ENCODE data around the gene OBSCN. TPM values are rescaled to one million over a fixed set of nuclear protein-coding genes. Genes with fewer than 3 reads are reported as not detected.

The OBSCN gene
- total RNA-seq, 1 donor from 2014 or later: 20.6 TPM

DNA sequence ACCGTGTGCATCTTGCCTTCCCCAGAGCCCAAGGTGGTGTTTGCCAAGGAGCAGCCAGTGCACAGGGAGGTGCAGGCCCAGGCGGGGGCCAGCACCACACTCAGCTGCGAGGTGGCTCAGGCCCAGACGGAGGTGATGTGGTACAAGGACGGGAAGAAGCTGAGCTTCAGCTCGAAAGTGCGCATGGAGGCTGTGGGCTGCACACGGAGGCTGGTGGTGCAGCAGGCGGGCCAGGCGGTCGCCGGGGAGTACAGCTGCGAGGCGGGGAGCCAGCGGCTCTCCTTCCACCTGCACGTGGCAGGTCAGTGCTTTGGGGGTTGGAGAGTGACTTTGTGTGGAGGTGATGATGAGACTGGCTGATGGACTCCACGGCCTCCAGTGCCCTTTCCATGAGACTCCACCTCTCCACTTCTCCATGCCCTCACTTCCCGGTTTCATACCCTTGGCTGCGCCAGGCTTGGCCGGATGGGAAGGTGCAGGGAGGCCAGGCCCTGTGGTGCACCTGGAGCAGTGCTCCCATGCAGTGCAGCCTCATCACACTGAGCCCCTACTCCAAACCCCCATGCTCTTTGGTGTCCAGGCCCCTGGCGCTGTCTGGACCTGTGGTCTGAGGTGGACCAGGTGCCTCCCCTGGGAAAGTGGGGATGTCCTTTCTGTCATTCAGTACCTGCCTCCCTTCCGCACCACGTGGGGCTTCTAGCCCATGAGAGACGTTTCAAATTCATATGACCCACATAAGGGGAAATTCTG lies 49.0 kb downstream of the OBSCN start:
- TF ChIP-seq, protein P1, sequence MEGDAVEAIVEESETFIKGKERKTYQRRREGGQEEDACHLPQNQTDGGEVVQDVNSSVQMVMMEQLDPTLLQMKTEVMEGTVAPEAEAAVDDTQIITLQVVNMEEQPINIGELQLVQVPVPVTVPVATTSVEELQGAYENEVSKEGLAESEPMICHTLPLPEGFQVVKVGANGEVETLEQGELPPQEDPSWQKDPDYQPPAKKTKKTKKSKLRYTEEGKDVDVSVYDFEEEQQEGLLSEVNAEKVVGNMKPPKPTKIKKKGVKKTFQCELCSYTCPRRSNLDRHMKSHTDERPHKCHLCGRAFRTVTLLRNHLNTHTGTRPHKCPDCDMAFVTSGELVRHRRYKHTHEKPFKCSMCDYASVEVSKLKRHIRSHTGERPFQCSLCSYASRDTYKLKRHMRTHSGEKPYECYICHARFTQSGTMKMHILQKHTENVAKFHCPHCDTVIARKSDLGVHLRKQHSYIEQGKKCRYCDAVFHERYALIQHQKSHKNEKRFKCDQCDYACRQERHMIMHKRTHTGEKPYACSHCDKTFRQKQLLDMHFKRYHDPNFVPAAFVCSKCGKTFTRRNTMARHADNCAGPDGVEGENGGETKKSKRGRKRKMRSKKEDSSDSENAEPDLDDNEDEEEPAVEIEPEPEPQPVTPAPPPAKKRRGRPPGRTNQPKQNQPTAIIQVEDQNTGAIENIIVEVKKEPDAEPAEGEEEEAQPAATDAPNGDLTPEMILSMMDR (conservative IDR thresholded peaks at IDR 0.05; ENCODE audit: low read depth, low read length): no peak
- H3K4me3 ChIP-seq (ENCODE audit: low read depth, low read length): no peak overlapping the region
- no peak for DNase-seq (ENCODE audit: low read depth)

DNA sequence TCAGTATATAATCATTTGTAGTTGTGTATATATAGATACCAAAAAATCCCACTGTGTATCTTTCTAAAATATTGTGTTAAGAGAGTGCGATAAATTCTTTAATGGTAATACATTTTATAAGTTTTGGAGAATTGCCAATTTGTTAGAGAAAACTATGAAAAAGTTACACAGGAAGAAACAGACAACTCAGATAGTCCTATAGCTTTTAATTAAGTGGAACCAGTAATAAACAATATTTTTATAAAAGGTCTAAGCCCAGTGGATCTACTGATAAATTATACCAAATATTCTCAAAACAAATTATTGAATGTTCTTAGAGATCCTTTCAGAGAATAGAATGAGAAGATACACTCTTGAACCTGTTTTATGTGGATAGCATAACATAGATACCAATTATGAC lies 50.6 kb downstream of the OBSCN start:
- DNase-seq (ENCODE audit: low read depth): no peak
- no peak overlapping the region for H3K4me3 ChIP-seq (ENCODE audit: low read depth, low read length)
- TF ChIP-seq, protein P1 (conservative IDR thresholded peaks at IDR 0.05; ENCODE audit: low read depth, low read length): no peak

DNA sequence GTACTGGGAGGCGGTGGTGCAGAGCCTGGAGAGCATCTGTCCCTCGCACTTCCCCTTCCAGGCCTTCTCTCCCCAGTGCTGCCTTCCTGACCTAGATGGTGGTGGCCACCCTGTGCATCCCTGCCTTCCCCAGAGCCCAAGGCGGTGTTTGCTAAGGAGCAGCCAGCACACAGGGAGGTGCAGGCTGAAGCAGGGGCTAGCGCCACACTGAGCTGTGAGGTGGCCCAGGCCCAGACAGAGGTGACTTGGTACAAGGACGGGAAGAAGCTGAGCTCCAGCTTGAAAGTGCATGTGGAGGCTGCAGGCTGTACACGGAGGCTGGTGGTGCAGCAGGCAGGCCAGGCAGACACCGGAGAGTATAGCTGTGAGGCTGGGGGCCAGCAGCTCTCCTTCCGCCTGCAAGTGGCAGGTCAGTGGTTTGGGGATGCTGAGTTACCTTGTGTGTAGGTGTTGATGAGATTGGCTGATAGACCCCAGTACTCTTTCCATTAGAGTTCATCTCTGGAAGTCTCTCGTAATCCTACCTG lies 51.6 kb downstream of the OBSCN start:
- no peak overlapping the region for H3K4me3 ChIP-seq (ENCODE audit: low read depth, low read length)
- TF ChIP-seq, protein P1 (conservative IDR thresholded peaks at IDR 0.05; ENCODE audit: low read depth, low read length): no peak
- DNase-seq (ENCODE audit: low read depth): no peak

DNA sequence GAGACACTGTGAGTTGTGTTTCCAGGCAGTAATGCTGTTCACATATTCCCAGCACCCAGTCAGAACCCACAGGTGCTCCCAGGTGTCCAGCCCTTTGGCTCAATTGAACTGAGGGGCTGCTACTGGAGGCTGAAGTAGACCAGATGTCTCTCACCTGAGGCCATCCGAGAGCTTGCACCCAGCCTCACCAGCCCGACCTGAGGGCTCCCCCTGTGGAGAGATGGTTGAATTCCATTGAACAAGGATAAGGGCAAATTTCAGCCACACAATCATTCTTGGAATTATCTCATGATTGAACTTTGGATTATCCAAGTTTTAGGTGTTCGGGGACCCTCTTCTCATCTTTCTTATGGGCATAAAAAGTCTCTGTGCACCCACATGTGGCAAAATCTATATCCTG lies 52.1 kb downstream of the OBSCN start:
- TF ChIP-seq, protein P1 (conservative IDR thresholded peaks at IDR 0.05; ENCODE audit: low read depth, low read length): peak; percentile 17
- H3K4me3 ChIP-seq (ENCODE audit: low read depth, low read length): no peak overlapping the region
- no peak for DNase-seq (ENCODE audit: low read depth)

DNA sequence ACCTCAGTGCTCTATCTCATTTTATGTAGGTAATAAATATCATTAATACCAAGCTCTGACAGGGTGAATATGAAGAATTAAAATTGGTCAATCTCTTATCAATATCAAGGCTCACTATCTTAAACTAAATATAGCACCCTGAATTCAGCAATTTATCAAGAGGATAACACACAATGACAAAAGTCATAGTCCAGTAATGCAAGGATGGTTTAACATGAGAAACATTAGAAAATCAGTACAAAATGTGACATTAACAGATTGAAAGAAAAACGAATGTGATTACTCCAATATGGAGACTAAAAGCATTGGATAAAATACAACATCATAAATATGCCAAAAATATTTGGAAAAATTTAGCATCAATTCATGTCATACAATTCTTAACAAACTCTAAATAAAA lies 53.9 kb downstream of the OBSCN start:
- DNase-seq (ENCODE audit: low read depth): no peak
- TF ChIP-seq, protein P1 (conservative IDR thresholded peaks at IDR 0.05; ENCODE audit: low read depth, low read length): no peak
- no peak overlapping the region for H3K4me3 ChIP-seq (ENCODE audit: low read depth, low read length)

DNA sequence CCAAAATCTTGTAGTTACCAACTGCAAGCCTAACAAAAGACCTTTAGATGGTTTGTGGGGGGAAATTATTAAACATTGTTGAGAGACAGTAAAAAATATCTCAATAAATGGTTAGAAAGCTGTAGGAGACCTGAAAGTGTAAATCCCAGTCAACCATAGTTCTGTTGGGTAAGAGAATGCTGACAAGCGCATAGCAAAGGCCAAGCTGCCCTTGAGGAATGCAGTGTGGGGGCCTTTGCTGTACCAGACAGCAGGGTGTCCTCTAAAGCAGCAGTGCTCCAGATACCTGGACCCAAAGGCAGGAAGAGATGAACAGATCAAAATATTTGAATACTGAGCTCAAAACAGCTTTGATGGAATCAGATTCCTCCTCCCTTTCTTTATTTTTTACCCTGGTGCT lies 54.6 kb downstream of the OBSCN start:
- TF ChIP-seq, protein P1 (conservative IDR thresholded peaks at IDR 0.05; ENCODE audit: low read depth, low read length): no peak
- no peak overlapping the region for H3K4me3 ChIP-seq (ENCODE audit: low read depth, low read length)
- no peak for DNase-seq (ENCODE audit: low read depth)

DNA sequence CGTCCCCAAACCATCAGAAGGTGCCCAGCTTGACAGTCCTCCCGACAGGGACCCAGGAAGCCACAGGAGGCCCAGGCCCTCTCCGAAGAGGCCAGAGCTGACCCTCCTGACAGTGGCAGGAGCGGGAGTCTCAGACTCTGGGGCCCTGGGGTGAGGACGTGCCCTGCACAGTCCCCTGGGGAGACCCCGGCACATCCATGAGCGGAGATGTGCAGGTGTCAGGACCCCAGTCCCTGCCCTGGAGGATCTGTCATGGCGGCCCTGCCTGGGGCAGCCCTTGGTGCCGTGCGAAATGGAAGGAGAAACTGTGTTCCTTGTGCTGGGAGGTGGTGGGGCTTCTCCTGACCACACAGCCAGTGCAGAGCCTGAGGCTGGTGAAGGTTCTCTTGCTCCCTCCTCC lies 55.8 kb downstream of the OBSCN start:
- no peak for DNase-seq (ENCODE audit: low read depth)
- TF ChIP-seq, protein P1 (conservative IDR thresholded peaks at IDR 0.05; ENCODE audit: low read depth, low read length): no peak
- no peak overlapping the region for H3K4me3 ChIP-seq (ENCODE audit: low read depth, low read length)

All from epithelial cell of proximal tubule (primary cell).